NCI-H187 (cell line): ENCODE results near the gene LTB4R.

Experiments
- DNase-seq, 2 experiments: peaks; one replicate each; lab custom pipeline; 2025; lab: John Stamatoyannopoulos, UW

Gene LTB4R

GRCh38 chr14:24310646-24311604, at the start of gene LTB4R:
Gene LTB4R (plus strand): TSS chr14:24311502. CDS start chr14:24315652, 4,150 bp downstream.
- peak; percentile 61 to 66 for DNase-seq

- no peak for DNase-seq
These were observed 49.4 kb upstream of the LTB4R start for GRCh38 chr14:24261969-24262327.

GRCh38 chr14:24262821-24263733, 48.2 kb upstream of the LTB4R start, which contains the start of gene TGM1:
Gene TGM1 (minus strand): TSS chr14:24263177. CDS start chr14:24262352, 825 bp downstream.
- no peak for DNase-seq

- DNase-seq = no peak
These were observed 47.5 kb upstream of the LTB4R start for GRCh38 chr14:24263848-24264247.

- no peak for DNase-seq
These were observed 47.0 kb upstream of the LTB4R start for GRCh38 chr14:24264298-24264697.

GRCh38 chr14:24266344-24267244, 44.7 kb upstream of the LTB4R start:
- no peak for DNase-seq

GRCh38 chr14:24267516-24267915, 43.8 kb upstream of the LTB4R start:
- no peak for DNase-seq

- no peak for DNase-seq
These were observed 43.1 kb upstream of the LTB4R start for GRCh38 chr14:24268225-24268624.

GRCh38 chr14:24269368-24269767, 41.9 kb upstream of the LTB4R start:
- DNase-seq = no peak

GRCh38 chr14:24269910-24270536, 41.3 kb upstream of the LTB4R start:
- no peak for DNase-seq

- no peak for DNase-seq
These were observed 40.7 kb upstream of the LTB4R start for GRCh38 chr14:24270537-24271133.

- peak; percentile 53 to 85 for DNase-seq
These were observed 40.0 kb upstream of the LTB4R start, which contains the start of gene RABGGTA for GRCh38 chr14:24271134-24271833. Gene RABGGTA (minus strand): TSS chr14:24271597. CDS start chr14:24271115, 482 bp downstream.

GRCh38 chr14:24271834-24272263, 39.5 kb upstream of the LTB4R start:
- no peak for DNase-seq

- DNase-seq = no peak
These were observed 38.8 kb upstream of the LTB4R start for GRCh38 chr14:24272467-24272866.

- no peak for DNase-seq
These were observed 37.8 kb upstream of the LTB4R start for GRCh38 chr14:24273422-24273998.

GRCh38 chr14:24274101-24274543, 37.2 kb upstream of the LTB4R start:
- no peak for DNase-seq

- no peak for DNase-seq
These were observed 34.2 kb upstream of the LTB4R start for GRCh38 chr14:24277071-24277470.

- no peak for DNase-seq
These were observed 33.5 kb upstream of the LTB4R start for GRCh38 chr14:24277606-24278321.

- no peak for DNase-seq
These were observed 32.9 kb upstream of the LTB4R start for GRCh38 chr14:24278424-24278823.
